GM19463 (cell line): ENCODE data around the gene SYNE2.
"Not testable (repeated sequence)": the region's sequence is repeated elsewhere in the genome, so short reads cannot be mapped to it uniquely, and the experiment has no call there.

Experiments
- ATAC-seq: cut with Tn5 transposase; IDR thresholded peaks from one replicate; pipeline ENCODE4 v1.9.1; 2021; ENCODE audit warnings: mild to moderate bottlenecking, moderate library complexity; ENCODE audit not compliant: unreplicated experiment

Gene SYNE2

GRCh38 chr14:63869940-63870752, 17.3 kb downstream of the SYNE2 start:
- ATAC-seq, result peak; percentile 37

GRCh38 chr14:63870753-63871037, 17.9 kb downstream of the SYNE2 start:
- not testable (repeated sequence) for ATAC-seq

GRCh38 chr14:63874223-63874622, 21.4 kb downstream of the SYNE2 start:
- no peak for ATAC-seq

GRCh38 chr14:63875311-63875710, 22.5 kb downstream of the SYNE2 start:
- ATAC-seq, result no peak

GRCh38 chr14:63877550-63877939, 24.7 kb downstream of the SYNE2 start:
- no peak for ATAC-seq

GRCh38 chr14:63878052-63878451, 25.2 kb downstream of the SYNE2 start:
- no peak for ATAC-seq

- ATAC-seq, result no peak
These were observed 26.0 kb downstream of the SYNE2 start for GRCh38 chr14:63878792-63879191.

GRCh38 chr14:63881926-63882325, 29.1 kb downstream of the SYNE2 start:
- no peak for ATAC-seq

GRCh38 chr14:63887899-63888298, 35.1 kb downstream of the SYNE2 start:
- no peak for ATAC-seq

- ATAC-seq, result no peak
These were observed 37.7 kb downstream of the SYNE2 start for GRCh38 chr14:63890553-63890952.

- no peak for ATAC-seq
These were observed 38.6 kb downstream of the SYNE2 start for GRCh38 chr14:63891148-63891975.

GRCh38 chr14:63892265-63892664, 39.5 kb downstream of the SYNE2 start:
- no peak for ATAC-seq

GRCh38 chr14:63893701-63894458, 41.1 kb downstream of the SYNE2 start:
- no peak for ATAC-seq

- ATAC-seq, result no peak
These were observed 42.7 kb downstream of the SYNE2 start for GRCh38 chr14:63895510-63895909.

GRCh38 chr14:63896278-63896720, 43.5 kb downstream of the SYNE2 start:
- ATAC-seq, result no peak

GRCh38 chr14:63897721-63898163, 44.9 kb downstream of the SYNE2 start:
- ATAC-seq, result no peak

GRCh38 chr14:63899953-63900352, 47.1 kb downstream of the SYNE2 start:
- ATAC-seq, result no peak

- no peak for ATAC-seq
These were observed 48.8 kb downstream of the SYNE2 start for GRCh38 chr14:63901434-63902085.

GRCh38 chr14:63902375-63902976, 49.7 kb downstream of the SYNE2 start:
- no peak for ATAC-seq

- ATAC-seq, result no peak
These were observed 51.9 kb downstream of the SYNE2 start for GRCh38 chr14:63904724-63905123.
